Non-pigmented ciliary epithelial cell (primary cell): ENCODE measurements around the gene FCRLB.
"Not testable (repeated sequence)": the region's sequence is repeated elsewhere in the genome, so short reads cannot be mapped to it uniquely, and the experiment has no call there.

Experiments
- DNase-seq: peaks from one replicate; pipeline ENCODE4 v3.0.0-alpha.2; 2010; ENCODE audit warnings: low read depth

The FCRLB gene

GRCh38 chr1:161740921-161741320 is 19.6 kb downstream of the FCRLB start:
- DNase-seq = no peak

DNA sequence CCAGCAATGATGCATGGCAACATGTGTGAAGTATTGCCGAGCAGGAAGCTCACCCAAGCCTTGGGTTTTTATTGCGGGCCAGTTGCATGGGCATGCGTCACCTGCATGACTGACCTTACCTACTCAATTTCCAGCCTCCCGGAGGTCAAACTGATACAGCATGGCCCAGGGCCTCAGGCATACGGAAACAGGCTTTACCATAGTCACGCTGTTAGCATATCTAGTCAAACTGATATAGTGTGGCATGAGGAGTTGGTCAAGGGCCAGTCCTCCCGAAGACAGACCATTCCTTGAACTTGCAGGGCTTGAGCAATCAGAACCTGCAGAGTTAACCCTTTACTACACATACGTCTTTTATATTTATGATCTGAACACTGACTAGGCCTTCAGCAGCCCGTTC is 21.9 kb downstream of the FCRLB start:
- DNase-seq = no peak

DNA sequence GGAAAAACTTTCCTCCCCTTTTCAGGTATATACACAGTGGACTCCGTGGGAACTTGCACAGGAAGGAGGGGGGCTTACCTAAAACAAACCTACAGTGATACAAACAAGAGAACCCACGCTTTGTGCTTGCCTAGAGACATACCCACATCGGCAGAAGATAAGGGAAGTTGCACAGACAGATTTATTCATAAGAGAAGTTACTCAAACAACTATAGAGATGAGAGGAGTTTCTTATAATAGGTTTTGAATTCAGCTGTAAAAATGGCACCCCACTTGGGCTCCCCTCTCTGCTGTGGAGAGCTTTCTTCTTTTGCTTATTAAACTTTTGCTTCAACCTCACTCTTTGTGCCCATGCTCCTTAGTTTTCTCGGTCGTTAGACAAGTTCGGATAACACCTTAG is 26.5 kb downstream of the FCRLB start:
- DNase-seq = no peak

GRCh38 chr1:161749509-161750407 is 28.4 kb downstream of the FCRLB start, which contains the start of gene DUSP12:
Gene DUSP12, plus strand, starts transcription at chr1:161749786. Its CDS starts 16 bp downstream, at chr1:161749802.
- DNase-seq = peak; percentile 88

DNA sequence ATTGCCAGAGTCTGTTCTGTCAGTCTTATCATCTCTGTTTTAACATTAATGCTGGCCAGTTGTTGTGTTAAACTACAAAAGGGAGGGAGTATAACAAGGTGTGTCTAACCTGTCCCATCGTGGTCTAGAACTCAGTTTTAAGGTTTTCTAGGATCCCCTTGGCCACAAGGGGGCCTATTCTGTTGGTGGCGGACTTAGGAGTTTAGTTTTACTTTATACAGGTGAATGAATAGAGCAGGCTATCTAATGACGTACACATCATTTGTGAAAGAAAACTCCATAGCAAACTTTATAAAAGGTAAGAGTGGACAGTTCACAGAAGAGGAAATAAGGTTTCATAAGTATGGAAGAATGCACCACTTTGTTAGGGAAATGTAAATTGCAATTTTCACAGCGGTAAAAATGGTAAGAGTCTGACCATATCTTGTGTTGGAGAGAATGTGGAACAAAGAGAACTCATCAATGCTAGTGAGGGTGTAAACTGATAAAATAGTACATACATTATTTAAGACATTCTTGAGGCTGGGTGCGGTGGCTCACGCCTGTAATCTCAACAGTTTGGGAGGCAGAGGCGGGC is 42.3 kb downstream of the FCRLB start:
- DNase-seq = no peak

DNA sequence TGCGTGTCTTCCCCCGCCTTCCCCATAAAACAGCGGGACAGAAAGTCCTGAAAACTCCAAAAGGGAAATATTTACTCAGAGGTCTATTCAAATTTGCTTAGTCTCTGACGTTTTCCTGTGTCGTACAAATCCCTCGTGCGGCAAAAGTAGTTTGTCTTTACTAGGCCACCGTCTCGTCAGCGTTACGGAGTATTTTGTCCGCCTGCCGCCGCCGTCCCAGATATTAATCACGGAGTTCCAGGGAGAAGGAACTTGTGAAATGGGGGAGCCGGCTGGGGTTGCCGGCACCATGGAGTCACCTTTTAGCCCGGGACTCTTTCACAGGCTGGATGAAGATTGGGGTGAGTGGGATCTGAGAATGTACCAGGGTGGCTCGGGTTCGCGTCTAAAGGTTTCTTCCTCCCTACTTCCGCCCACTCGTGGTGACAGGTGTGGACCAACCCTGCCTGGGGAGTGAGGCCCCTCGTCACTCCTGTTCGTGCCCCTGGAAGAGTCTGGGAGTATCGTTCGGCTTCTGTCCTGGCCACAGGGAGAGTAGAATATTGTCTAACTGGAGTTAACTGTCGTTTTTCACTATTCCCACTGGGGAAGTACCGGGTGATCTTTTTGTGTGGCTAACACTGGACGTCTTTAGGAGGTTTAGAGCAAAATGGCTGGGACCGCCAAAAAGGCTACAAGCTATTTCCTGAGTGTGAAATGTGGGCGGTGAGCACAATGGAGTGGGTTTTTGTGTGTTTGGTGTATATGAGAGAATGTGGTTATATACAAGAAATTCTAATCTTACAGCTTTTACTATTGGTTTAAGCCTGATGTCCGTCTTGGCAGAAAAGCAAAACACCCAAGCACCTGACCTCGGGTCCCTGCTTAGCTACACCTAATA is 45.0 kb downstream of the FCRLB start, which contains the start of gene ATF6:
Gene ATF6 (plus strand): TSS at position 219 of the 880 bp plus-strand sequence. CDS start 41 bp downstream, at position 260.
- peak; percentile 82 for DNase-seq

DNA sequence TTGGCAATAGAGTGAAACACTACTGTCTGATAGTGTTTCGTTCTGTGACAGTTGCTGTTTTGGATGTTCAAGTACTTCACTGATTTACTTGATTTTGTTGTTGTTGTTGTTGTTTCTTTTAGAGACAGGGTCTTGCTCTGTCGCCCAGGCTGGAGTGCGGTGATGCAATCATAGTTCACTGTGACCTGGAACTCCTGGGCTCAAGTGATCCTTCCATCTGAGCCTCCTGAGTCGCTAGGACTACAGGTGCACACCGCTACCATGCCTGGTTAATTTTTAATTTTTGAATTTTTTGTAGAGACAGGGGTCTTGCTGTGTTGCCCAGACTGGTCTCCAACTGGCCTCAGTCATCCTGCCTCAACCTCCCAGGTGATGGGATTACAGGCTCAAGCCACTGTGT is 47.1 kb downstream of the FCRLB start:
- DNase-seq = no peak

- DNase-seq = no peak
Measured at GRCh38 chr1:161768986-161769672, 47.8 kb downstream of the FCRLB start.

- not testable (repeated sequence) for DNase-seq
Measured at GRCh38 chr1:161769673-161770045, 48.3 kb downstream of the FCRLB start.

- no peak for DNase-seq
Measured at GRCh38 chr1:161770250-161770649, 48.9 kb downstream of the FCRLB start.

DNA sequence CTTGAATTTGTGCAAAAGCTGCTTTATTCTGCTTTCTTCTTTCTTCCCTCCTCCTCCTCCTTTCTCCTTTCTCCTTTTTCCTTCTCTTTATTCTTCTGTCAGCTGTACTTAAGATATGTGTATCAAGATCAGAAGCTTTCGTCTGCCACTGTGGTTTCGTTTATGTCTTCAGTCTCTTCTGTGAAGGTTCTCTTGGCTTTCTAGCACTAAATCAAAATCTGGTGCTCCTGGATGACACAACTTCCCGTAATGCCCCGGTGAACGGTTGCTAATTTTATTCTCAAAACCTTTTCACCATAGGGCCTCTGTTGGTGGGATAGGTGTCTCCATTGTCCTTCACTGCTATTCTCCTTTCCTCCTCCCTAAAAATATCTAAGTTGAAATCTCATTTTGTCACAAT is 49.8 kb downstream of the FCRLB start:
- DNase-seq = no peak

GRCh38 chr1:161771973-161772372 is 50.6 kb downstream of the FCRLB start:
- DNase-seq = no peak

GRCh38 chr1:161772397-161772796 is 51.1 kb downstream of the FCRLB start:
- DNase-seq = no peak

DNA sequence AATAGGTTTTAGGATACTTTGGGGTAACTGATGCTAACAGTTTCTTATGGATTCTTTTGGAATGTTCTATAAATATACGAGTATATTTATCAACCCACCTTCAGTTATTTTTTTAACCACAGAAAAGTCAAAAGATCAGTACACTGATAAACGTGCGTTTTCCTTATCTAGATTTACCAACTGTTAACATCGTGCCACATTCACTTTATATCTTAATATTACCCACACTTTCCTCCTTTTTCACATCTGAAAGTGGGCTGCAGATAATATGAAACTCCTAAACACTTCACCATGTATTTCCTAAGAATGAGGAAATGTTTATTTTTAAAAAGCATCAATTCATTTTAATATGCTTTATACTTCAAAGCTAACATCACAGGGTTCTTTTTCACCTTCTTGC is 52.4 kb downstream of the FCRLB start:
- DNase-seq = no peak

GRCh38 chr1:161777261-161777660 is 55.9 kb downstream of the FCRLB start:
- no peak for DNase-seq
